Measurements from ENCODE around the gene ACTN4. TPM values are rescaled to one million over a fixed set of nuclear protein-coding genes. Genes with fewer than 3 reads are reported as not detected.

The ACTN4 gene
- total and polyA plus RNA-seq, 2 donors (not counting 1 experiment from before 2014, with no cell fraction given): 108 to 164 TPM

DNA sequence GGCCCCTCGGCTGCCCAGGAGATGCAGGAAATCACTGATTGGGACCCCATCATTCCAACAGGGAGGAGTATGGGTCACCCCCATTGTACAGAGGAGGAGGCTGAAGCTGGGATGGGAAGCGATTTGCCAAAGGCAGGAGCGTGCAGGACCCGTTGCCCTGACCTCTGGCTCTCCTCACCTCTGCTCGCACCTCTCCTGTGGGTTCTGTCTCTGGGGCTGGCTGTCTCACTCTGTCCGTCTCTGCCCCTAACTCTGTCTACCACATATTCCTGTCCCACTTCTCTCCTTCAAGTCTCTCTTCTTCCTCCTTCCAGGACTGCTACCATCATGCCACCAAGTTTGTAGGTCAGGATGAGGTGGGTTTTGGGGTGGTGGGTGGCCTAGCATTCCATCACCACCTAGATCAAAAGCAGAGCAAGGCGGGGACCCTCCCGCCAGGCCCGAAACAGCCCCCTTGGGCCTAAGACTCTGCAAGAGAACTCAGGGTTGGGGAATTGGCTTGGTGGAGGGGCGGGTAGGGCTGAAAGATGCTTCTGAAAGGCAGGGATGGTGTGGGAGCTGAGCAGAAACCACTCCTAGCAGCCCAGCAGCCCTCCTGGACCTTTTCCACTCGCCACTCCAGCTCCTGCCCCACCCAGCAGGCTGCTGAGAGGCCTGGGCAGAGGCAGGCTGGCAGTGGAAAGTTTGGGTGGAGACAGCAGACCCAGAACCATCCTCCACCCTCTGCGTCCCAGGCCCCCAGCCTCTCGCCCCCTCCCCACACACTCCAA is 126.9 kb downstream of the ACTN4 start:
- POLR2A ChIA-PET: no interaction called here
- peak overlapping the region; percentile 44 for H3K4me3 Mint-ChIP-seq

DNA sequence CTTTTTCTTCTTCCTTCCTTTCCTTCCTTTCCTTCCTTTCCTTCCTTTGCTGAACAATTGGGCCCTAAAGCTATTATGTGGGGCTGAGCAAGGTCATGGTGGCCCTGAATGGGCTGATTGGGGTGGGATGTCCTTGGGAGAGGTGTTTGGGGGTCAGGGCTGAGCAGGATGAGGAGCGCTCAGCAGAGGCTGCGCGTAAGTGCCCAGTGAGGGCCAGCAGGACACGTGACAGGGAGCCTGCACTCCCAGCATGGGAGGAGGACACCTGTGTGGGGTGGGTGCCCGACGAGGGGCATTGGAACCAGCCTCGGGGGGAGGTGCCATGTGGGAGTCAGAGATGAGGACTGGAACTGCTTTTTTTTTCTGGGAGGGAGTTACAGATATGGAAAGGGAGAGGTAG is 131.3 kb downstream of the ACTN4 start:
- H3K4me2 ChIP-seq (replicated peaks; ENCODE audit: low read depth, low read length, poor library complexity, severe bottlenecking): no peak overlapping the region
- H3K27me3 Mint-ChIP-seq: peaks cover 9% of the 10 kb centered on the region
- TF ChIP-seq, protein P1, sequence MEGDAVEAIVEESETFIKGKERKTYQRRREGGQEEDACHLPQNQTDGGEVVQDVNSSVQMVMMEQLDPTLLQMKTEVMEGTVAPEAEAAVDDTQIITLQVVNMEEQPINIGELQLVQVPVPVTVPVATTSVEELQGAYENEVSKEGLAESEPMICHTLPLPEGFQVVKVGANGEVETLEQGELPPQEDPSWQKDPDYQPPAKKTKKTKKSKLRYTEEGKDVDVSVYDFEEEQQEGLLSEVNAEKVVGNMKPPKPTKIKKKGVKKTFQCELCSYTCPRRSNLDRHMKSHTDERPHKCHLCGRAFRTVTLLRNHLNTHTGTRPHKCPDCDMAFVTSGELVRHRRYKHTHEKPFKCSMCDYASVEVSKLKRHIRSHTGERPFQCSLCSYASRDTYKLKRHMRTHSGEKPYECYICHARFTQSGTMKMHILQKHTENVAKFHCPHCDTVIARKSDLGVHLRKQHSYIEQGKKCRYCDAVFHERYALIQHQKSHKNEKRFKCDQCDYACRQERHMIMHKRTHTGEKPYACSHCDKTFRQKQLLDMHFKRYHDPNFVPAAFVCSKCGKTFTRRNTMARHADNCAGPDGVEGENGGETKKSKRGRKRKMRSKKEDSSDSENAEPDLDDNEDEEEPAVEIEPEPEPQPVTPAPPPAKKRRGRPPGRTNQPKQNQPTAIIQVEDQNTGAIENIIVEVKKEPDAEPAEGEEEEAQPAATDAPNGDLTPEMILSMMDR (IDR thresholded peaks at IDR 0.05): no peak
- no peak for TF ChIP-seq EZH2 (IDR thresholded peaks at IDR 0.05; ENCODE audit: borderline replicate concordance, insufficient read depth, low read depth, low read length, poor library complexity, severe bottlenecking)
- DNase-seq (no peak), ATAC-seq (ENCODE audit: low read depth) (no peak)
- no peaks in the 10 kb centered on the region for H3K4me1 Mint-ChIP-seq
- H3K9me3 ChIP-seq (ENCODE audit: control extremely low read depth in 1 of 3, control insufficient read depth in 2 of 3, insufficient read depth in 1 of 3, low read length in 2 of 3): no peaks in the 10 kb centered on the region
- no peaks in the 10 kb centered on the region for H3K27me3 ChIP-seq (replicated peaks in 1 of 4; ENCODE audit: control extremely low read depth in 1 of 4, control insufficient read depth in 3 of 4, insufficient read depth in 4 of 4, low read length in 3 of 4)
- H3K27ac ChIP-seq (ENCODE audit: low read length in 2 of 2): no peak overlapping the region
- no peaks in the 10 kb centered on the region for H4K20me1 ChIP-seq (ENCODE audit: control insufficient read depth, insufficient read depth, low read length, poor library complexity, severe bottlenecking)
- WGBS (ENCODE audit: insufficient coverage): 80% methylated on average over 7 of the region's 7 CpGs
- H3K4me3 Mint-ChIP-seq: no peak overlapping the region
- H3K9me3 Mint-ChIP-seq (ENCODE audit: insufficient read depth): no peaks in the 10 kb centered on the region
- intact Hi-C loops (cut with micrococcal nuclease): no loop called here
- no peaks in the 10 kb centered on the region for H3K79me2 ChIP-seq (ENCODE audit: control insufficient read depth, insufficient read depth, low read length)
- H2AFZ ChIP-seq (ENCODE audit: insufficient read depth, low read depth, low read length, poor library complexity, severe bottlenecking): no peak overlapping the region
- ChIA-PET POLR2A (no interaction called here), CTCF (interaction anchor here (1.2 kb wide), 1 partner anchor 9 kb away, joined by 5 read pairs; no protein-coding TSS in a partner anchor)
- no peak overlapping the region for H3K9ac ChIP-seq (ENCODE audit: low read length)
- no peaks in the 10 kb centered on the region for H3K4me1 ChIP-seq (ENCODE audit: control insufficient read depth in 2 of 2, insufficient read depth in 2 of 2, low read length in 2 of 2)
- no peak overlapping the region for H3K27ac Mint-ChIP-seq
- no peaks in the 10 kb centered on the region for H3K36me3 ChIP-seq (replicated peaks in 1 of 2; ENCODE audit: control extremely low read depth in 1 of 2, control insufficient read depth in 1 of 2, extremely low read depth in 1 of 2, insufficient read depth in 2 of 2, low read length in 1 of 2)
- no peak overlapping the region for H3K4me3 ChIP-seq (ENCODE audit: control extremely low read depth in 1 of 5, extremely low read depth in 1 of 5, insufficient read depth in 1 of 5, low read depth in 2 of 5, low read length in 4 of 5)

More for the DNA sequence above, 126.9 kb downstream of the ACTN4 start:
- 95% methylated on average over 8 of the region's 13 CpGs for WGBS (ENCODE audit: insufficient coverage)
- H3K9me3 Mint-ChIP-seq (ENCODE audit: insufficient read depth): no peaks in the 10 kb centered on the region
- peaks cover 5% of the 10 kb centered on the region for H3K27me3 Mint-ChIP-seq
- Histone ChIP-seq H3K27me3 (replicated peaks in 1 of 4; ENCODE audit: control extremely low read depth in 1 of 4, control insufficient read depth in 3 of 4, insufficient read depth in 4 of 4, low read length in 3 of 4) (no peaks in the 10 kb centered on the region), H3K36me3 (replicated peaks in 1 of 2; ENCODE audit: control extremely low read depth in 1 of 2, control insufficient read depth in 1 of 2, extremely low read depth in 1 of 2, insufficient read depth in 2 of 2, low read length in 1 of 2) (no peaks in the 10 kb centered on the region), H2AFZ (ENCODE audit: insufficient read depth, low read depth, low read length, poor library complexity, severe bottlenecking) (no peak overlapping the region), H3K4me3 (ENCODE audit: control extremely low read depth in 1 of 5, extremely low read depth in 1 of 5, insufficient read depth in 1 of 5, low read depth in 2 of 5, low read length in 4 of 5) (no peak overlapping the region), H3K27ac (ENCODE audit: low read length in 2 of 2) (no peak overlapping the region), H3K4me2 (replicated peaks; ENCODE audit: low read depth, low read length, poor library complexity, severe bottlenecking) (no peak overlapping the region), H3K4me1 (ENCODE audit: control insufficient read depth in 2 of 2, insufficient read depth in 2 of 2, low read length in 2 of 2) (peaks cover 3 to 8% of the 10 kb centered on the region in 2 donors), H4K20me1 (ENCODE audit: control insufficient read depth, insufficient read depth, low read length, poor library complexity, severe bottlenecking) (no peaks in the 10 kb centered on the region), H3K9me3 (ENCODE audit: control extremely low read depth in 1 of 3, control insufficient read depth in 2 of 3, insufficient read depth in 1 of 3, low read length in 2 of 3) (peaks cover 0 to 5% (median 0%) of the 10 kb centered on the region in 3 donors), H3K9ac (ENCODE audit: low read length) (no peak overlapping the region), H3K79me2 (ENCODE audit: control insufficient read depth, insufficient read depth, low read length) (no peaks in the 10 kb centered on the region)
- CTCF ChIA-PET: no interaction called here
- TF ChIP-seq, protein P1 (IDR thresholded peaks at IDR 0.05): no peak
- TF ChIP-seq EZH2 (IDR thresholded peaks at IDR 0.05; ENCODE audit: borderline replicate concordance, insufficient read depth, low read depth, low read length, poor library complexity, severe bottlenecking): no peak
- ATAC-seq (ENCODE audit: low read depth): no peak
- intact Hi-C loops (cut with micrococcal nuclease): no loop called here
- no peak for DNase-seq
- H3K27ac Mint-ChIP-seq: no peak overlapping the region
- peaks cover 5% of the 10 kb centered on the region for H3K4me1 Mint-ChIP-seq

Data from B cell (primary cell).